Measurements from ENCODE around the gene DPEP3. TPM values are rescaled to one million over a fixed set of nuclear protein-coding genes. Genes with fewer than 3 reads are reported as not detected.
A peak's percentile ranks its signal among the peaks of the same experiment; 100 is the strongest.

DPEP3 gene
- total and polyA plus RNA-seq, 10 donors: 0.26 to 2.2 (median 0.93) TPM

DNA sequence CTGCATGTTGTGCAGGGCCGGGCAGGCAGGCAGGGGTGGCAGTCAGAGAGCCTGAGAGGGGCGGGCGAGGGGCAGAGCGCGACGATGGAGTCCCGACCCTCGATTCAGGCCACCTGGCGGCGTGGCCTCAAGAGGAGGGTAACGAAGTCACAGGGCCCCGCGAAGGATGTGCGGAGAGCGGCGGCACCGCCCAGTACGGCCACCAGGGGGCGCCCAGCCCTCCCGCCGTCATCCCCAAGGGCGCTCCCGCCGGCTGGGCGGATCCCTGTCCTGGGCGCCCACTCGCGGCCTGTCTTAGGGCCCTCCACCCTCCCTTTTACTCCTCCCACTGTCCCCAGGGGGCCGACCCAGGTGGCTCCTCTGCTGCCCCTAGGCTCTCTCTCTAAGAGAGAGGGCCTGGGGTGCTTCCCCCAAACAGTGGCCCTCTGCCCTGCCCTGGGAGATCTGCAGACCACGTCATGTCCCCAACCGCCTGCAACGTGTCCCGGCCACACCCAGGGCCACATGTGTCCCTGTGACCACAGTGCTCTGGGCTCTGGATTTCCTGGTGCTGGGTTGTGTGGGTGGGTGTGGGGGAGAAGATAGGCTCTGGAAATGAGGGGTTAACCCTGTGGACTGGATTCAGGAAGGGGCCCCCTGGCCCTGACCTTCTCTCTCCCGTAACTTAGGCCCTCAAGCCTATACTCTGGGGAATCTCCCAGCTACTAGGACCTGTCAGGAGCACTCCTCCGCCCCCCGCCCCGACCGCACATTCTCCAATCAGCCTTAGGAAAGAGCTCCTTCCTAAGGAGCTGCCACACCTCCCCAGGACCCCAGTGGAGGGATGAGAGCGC, 13.1 kb upstream of the DPEP3 start:
- intact Hi-C loops (cut with DNase I; ENCODE audit: low total_unique reads): loop anchor here (5.0 kb wide), 1 partner anchor 49 kb away; no protein-coding TSS in a partner anchor
- H3K36me3 ChIP-seq: peaks cover 0 to 27% (median 0%) of the 10 kb centered on the region in 6 donors
- no peaks in the 10 kb centered on the region for H3K27me3 ChIP-seq (replicated peaks in 1 of 7)
- DNase-seq: peak; percentile 97
- H3K27ac ChIP-seq: peak overlapping the region; percentile 82 to 93 (median 86)
- H3K4me3 ChIP-seq: peak overlapping the region; percentile 9 to 64 (median 34)
- whole genome bisulfite sequencing, 5 donors: 6 to 12% (median 9%) methylated on average over 15 to 39 of the region's 39 CpGs
- H3K4me1 ChIP-seq: peaks cover 17 to 88% (median 52%) of the 10 kb centered on the region in 6 donors
- no peaks in the 10 kb centered on the region for H3K9me3 ChIP-seq
- TF ChIP-seq POLR2A (IDR thresholded peaks at IDR 0.05): no peak
- TF ChIP-seq, protein P1, sequence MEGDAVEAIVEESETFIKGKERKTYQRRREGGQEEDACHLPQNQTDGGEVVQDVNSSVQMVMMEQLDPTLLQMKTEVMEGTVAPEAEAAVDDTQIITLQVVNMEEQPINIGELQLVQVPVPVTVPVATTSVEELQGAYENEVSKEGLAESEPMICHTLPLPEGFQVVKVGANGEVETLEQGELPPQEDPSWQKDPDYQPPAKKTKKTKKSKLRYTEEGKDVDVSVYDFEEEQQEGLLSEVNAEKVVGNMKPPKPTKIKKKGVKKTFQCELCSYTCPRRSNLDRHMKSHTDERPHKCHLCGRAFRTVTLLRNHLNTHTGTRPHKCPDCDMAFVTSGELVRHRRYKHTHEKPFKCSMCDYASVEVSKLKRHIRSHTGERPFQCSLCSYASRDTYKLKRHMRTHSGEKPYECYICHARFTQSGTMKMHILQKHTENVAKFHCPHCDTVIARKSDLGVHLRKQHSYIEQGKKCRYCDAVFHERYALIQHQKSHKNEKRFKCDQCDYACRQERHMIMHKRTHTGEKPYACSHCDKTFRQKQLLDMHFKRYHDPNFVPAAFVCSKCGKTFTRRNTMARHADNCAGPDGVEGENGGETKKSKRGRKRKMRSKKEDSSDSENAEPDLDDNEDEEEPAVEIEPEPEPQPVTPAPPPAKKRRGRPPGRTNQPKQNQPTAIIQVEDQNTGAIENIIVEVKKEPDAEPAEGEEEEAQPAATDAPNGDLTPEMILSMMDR (IDR thresholded peaks at IDR 0.05 in 8 of 11, conservative IDR thresholded peaks at IDR 0.05 in 3 of 11): peak; percentile 99 to 100 (median 99)
- peak; percentile 58 to 87 (median 71) for TF ChIP-seq POLR2AphosphoS5 (IDR thresholded peaks at IDR 0.05)

DNA sequence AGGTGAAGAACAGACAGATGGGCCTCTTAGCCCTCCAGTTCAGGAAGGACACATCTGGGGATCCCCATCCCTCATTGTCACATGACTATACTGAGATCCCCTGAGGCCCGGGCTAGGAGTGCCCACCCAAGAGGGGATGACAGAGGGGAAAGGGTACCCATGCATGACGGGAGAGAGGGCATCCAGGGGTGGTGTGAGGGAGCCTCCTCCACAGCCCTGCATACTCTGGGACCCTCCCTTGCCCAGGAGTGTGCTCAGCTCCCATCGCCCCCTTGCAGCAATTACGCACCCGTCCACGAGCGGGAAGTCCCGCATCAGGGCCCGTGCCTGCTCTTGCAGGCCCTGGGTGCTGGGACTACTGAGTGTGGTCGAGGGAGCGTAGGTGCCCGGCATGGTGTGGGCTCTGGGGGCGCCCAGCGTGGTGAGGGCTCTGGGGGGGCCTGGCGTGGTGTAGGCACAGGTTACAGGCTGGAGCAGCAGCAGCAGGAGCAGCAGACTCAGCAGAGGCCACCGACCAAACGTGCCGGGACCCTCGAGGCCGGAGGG, 12.4 kb upstream of the DPEP3 start:
- H3K27me3 ChIP-seq (replicated peaks in 1 of 7): no peaks in the 10 kb centered on the region
- no peak for TF ChIP-seq POLR2AphosphoS5 (IDR thresholded peaks at IDR 0.05)
- no peak for TF ChIP-seq POLR2A (IDR thresholded peaks at IDR 0.05)
- TF ChIP-seq, protein P1 (IDR thresholded peaks at IDR 0.05 in 8 of 11, conservative IDR thresholded peaks at IDR 0.05 in 3 of 11): no peak
- no peak for DNase-seq
- intact Hi-C loops (cut with DNase I; ENCODE audit: low total_unique reads): loop anchor here (5.0 kb wide), 1 partner anchor 50 kb away; no protein-coding TSS in a partner anchor
- H3K27ac ChIP-seq: peak overlapping the region; percentile 82 to 93 (median 86)
- H3K36me3 ChIP-seq: peaks cover 0 to 27% (median 0%) of the 10 kb centered on the region in 6 donors
- peaks cover 17 to 88% (median 46%) of the 10 kb centered on the region in 6 donors for H3K4me1 ChIP-seq
- no peaks in the 10 kb centered on the region for H3K9me3 ChIP-seq
- peak overlapping the region in 4 of 8 donors; percentile 35 to 64 (median 36) for H3K4me3 ChIP-seq
- 59 to 78% (median 72%) methylated on average over 16 to 20 of the region's 20 CpGs for WGBS, 5 donors

DNA sequence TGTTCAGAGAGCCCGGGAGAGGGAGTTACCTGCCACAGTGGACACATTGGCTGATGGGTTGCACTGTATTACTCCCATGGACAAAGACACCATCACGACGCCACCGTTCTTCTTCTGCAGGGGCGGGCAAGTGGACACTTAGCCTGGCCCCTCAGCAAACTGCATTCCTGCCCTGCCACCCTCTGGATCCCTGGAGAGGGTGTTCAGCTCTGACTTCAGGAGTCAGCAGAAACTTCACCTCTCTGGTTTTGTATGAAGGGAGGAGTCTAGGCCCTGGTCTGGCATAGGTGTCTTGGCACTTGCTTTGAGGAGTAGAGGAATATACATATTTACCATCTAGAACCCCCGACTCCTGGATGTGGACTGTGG, 9.7 kb upstream of the DPEP3 start:
- intact Hi-C loops (cut with DNase I; ENCODE audit: low total_unique reads): loop anchor here (5.0 kb wide), 1 partner anchor 52 kb away; no protein-coding TSS in a partner anchor
- no peak for DNase-seq
- Histone ChIP-seq H3K4me1 (peaks cover 20 to 87% (median 34%) of the 10 kb centered on the region in 6 donors), H3K4me3 (no peak overlapping the region), H3K36me3 (peaks cover 0 to 27% (median 0%) of the 10 kb centered on the region in 6 donors), H3K27ac (no peak overlapping the region), H3K9me3 (no peaks in the 10 kb centered on the region), H3K27me3 (replicated peaks in 1 of 7) (no peaks in the 10 kb centered on the region)
- TF ChIP-seq POLR2A (IDR thresholded peaks at IDR 0.05) (no peak), POLR2AphosphoS5 (IDR thresholded peaks at IDR 0.05) (no peak)
- TF ChIP-seq, protein P1 (IDR thresholded peaks at IDR 0.05 in 8 of 11, conservative IDR thresholded peaks at IDR 0.05 in 3 of 11): no peak
- WGBS, 5 donors: 79 to 87% (median 82%) methylated on average over 5 to 6 of the region's 6 CpGs
